Tibial nerve (tissue), 4 donors: ENCODE data around the gene HOXD13. TPM values are rescaled to one million over a fixed set of nuclear protein-coding genes. Genes with fewer than 3 reads are reported as not detected.
A peak's percentile ranks its signal among the peaks of the same experiment; 100 is the strongest.

ENCODE experiments used
- DNase-seq, 2 donors: peaks; one replicate each; pipeline ENCODE4 v3.0.0-alpha.2; 2019; ENCODE audit warnings: low spot score in 2 of 2
- H3K27ac ChIP-seq, 4 donors: fragments of 200-600 bp; sonication (generic) in 3 of 4; one replicate each; pipeline ENCODE4 v1.5.1; 2017 to 2019; ENCODE audit warnings: mild to moderate bottlenecking in 1 of 4
- H3K27me3 ChIP-seq, 2 donors: fragments of 200-600 bp; sonication (generic) in 1 of 2; one replicate each; pipeline versions ENCODE4 v1.5.1 to v1.6.0; 2017 to 2019
- H3K36me3 ChIP-seq, 3 donors: fragments of 200-600 bp; sonication (generic); one replicate each; pipeline ENCODE4 v1.5.1; 2018 to 2019
- H3K4me1 ChIP-seq, 4 donors: fragments of 200-600 bp; sonication (generic) in 3 of 4; one replicate each; pipeline ENCODE4 v1.5.1; 2017 to 2019
- H3K4me3 ChIP-seq, 4 donors: fragments of 200-600 bp; sonication (generic) in 3 of 4; one replicate each; pipeline ENCODE4 v1.5.1; 2017 to 2019; ENCODE audit warnings: mild to moderate bottlenecking in 1 of 4, moderate library complexity in 1 of 4
- H3K9me3 ChIP-seq, 4 donors: fragments of 200-600 bp; sonication (generic) in 3 of 4; one replicate each; pipeline ENCODE4 v1.5.1; 2017 to 2019
- CTCF ChIP-seq, 5 experiments: fragments of 200-600 bp in 3 of 5; fragments of 450-650 bp in 2 of 5; sonication (generic) in 3 of 5; IDR thresholded peaks; one replicate each; pipeline ENCODE4 v1.5.1; 2016 to 2019; ENCODE audit warnings: antibody characterized with exemption in 5 of 5, mild to moderate bottlenecking in 3 of 5, moderate library complexity in 2 of 5
- EP300 ChIP-seq, 2 donors: sonication (generic); formaldehyde crosslinking; IDR thresholded peaks; one replicate each; pipeline ENCODE4 v1.6.1; 2017; ENCODE audit warnings: antibody characterized with exemption in 2 of 2, mild to moderate bottlenecking in 1 of 2
- POLR2A ChIP-seq, 2 donors: fragments of 450-650 bp; IDR thresholded peaks; one replicate each; pipeline ENCODE4 v1.6.1; 2017; ENCODE audit warnings: antibody characterized with exemption in 2 of 2, mild to moderate bottlenecking in 2 of 2, moderate library complexity in 2 of 2
- WGBS, 2 donors: methylation state at CpG; one replicate each; pipeline ENCODE4 v1.1.5; 2018; 5-methylcytosine and 5-hydroxymethylcytosine counted together
- total RNA-seq, 4 donors: library from RNA; depleted of rRNA; stranded (reverse); fragments of >200 nt; gene quantifications; one replicate each; pipeline ENCODE4 v1.1.0, GENCODE V29; 2016

The HOXD13 gene
- total RNA-seq, 4 donors from 2014 or later: 0.21 TPM; not detected in 3

- Histone ChIP-seq H3K4me1 (peaks cover 0 to 27% (median under 1%) of the 10 kb centered on the region in 4 donors), H3K27ac (peak overlapping the region in 1 of 4 donors; percentile 16), H3K4me3 (peak overlapping the region in 1 of 4 donors; percentile 29), H3K36me3 (no peaks in the 10 kb centered on the region), H3K9me3 (no peaks in the 10 kb centered on the region), H3K27me3 (peaks cover 9 to 100% of the 10 kb centered on the region in 2 donors)
- no peak for DNase-seq
- TF ChIP-seq POLR2A (IDR thresholded peaks at IDR 0.05) (no peak), CTCF (IDR thresholded peaks at IDR 0.05) (no peak), EP300 (IDR thresholded peaks at IDR 0.05) (no peak)
- 13 to 19% methylated on average over 30 to 40 of the region's 40 CpGs for WGBS, 2 donors
Observed at GRCh38 chr2:176117162-176117822, 24.8 kb downstream of the HOXD13 start.

GRCh38 chr2:176117823-176118371 lies 25.4 kb downstream of the HOXD13 start:
- Histone ChIP-seq H3K4me3 (peak overlapping the region in 1 of 4 donors; percentile 29), H3K27ac (peak overlapping the region in 1 of 4 donors; percentile 16), H3K9me3 (no peaks in the 10 kb centered on the region), H3K36me3 (no peaks in the 10 kb centered on the region), H3K27me3 (peaks cover 9 to 100% of the 10 kb centered on the region in 2 donors), H3K4me1 (peaks cover 0 to 33% (median 4%) of the 10 kb centered on the region in 4 donors)
- 16 to 19% methylated on average over 11 of the region's 11 CpGs for WGBS, 2 donors
- no peak for DNase-seq
- TF ChIP-seq CTCF (IDR thresholded peaks at IDR 0.05) (no peak), EP300 (IDR thresholded peaks at IDR 0.05) (no peak), POLR2A (IDR thresholded peaks at IDR 0.05) (no peak)

- TF ChIP-seq POLR2A (IDR thresholded peaks at IDR 0.05) (no peak), CTCF (IDR thresholded peaks at IDR 0.05) (peak in 2 of 5 experiments; percentile 14 to 15)
- H3K4me3 ChIP-seq: no peak overlapping the region
- WGBS, 2 donors: 20 to 28% methylated on average over 24 of the region's 24 CpGs
Observed at GRCh38 chr2:176118601-176119339, 26.2 kb downstream of the HOXD13 start.

GRCh38 chr2:176120364-176121189 lies 28.1 kb downstream of the HOXD13 start:
- H3K27ac ChIP-seq: no peak overlapping the region
- H3K36me3 ChIP-seq: no peaks in the 10 kb centered on the region
- no peaks in the 10 kb centered on the region for H3K9me3 ChIP-seq
- no peak for TF ChIP-seq EP300 (IDR thresholded peaks at IDR 0.05)
- no peak for TF ChIP-seq CTCF (IDR thresholded peaks at IDR 0.05)
- TF ChIP-seq POLR2A (IDR thresholded peaks at IDR 0.05): no peak
- H3K27me3 ChIP-seq: peaks cover 10 to 100% of the 10 kb centered on the region in 2 donors
- no peak overlapping the region for H3K4me3 ChIP-seq
- H3K4me1 ChIP-seq: peaks cover 0 to 43% (median 6%) of the 10 kb centered on the region in 4 donors
- WGBS, 2 donors: 61 to 62% methylated on average over 13 of the region's 13 CpGs
- DNase-seq: no peak

More at GRCh38 chr2:176118601-176119339, 26.2 kb downstream of the HOXD13 start:
- Histone ChIP-seq H3K4me1 (peaks cover 0 to 42% (median 6%) of the 10 kb centered on the region in 4 donors), H3K27ac (no peak overlapping the region), H3K9me3 (no peaks in the 10 kb centered on the region), H3K27me3 (peaks cover 10 to 100% of the 10 kb centered on the region in 2 donors), H3K36me3 (no peaks in the 10 kb centered on the region)
- DNase-seq: no peak
